ENCODE data around the gene PRKCA.

GRCh38 chr17:66840061-66840460, 537.6 kb downstream of the PRKCA start:
- TF ChIP-seq CTCF (IDR thresholded peaks at IDR 0.05) (no peak), POLR2AphosphoS5 (IDR thresholded peaks at IDR 0.05) (no peak), POLR2A (IDR thresholded peaks at IDR 0.05; ENCODE audit: low read depth) (no peak), EP300 (IDR thresholded peaks at IDR 0.05) (no peak)
